Measurements from ENCODE around the gene GFY.

DNA sequence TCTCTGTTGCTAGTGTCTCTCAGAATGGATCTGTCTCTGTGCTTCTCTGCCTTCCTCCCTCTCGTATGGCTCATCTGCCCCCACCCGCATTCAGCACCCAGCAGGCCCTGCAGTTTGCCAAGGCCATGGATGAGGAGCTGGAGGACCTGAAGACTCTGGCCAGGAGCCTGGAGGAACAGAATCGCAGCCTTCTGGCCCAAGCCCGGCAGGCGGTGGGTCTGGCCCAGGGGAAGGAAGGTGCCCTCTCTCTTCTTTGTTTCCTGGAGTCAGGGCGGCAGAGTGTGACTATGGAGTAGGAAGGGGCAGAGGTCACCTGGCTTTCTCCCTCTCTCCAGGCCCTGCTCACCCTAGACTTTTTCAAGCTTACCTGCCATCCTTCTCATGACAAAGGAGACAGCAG lies 26.3 kb upstream of the GFY start:
- TF ChIP-seq, protein P1, sequence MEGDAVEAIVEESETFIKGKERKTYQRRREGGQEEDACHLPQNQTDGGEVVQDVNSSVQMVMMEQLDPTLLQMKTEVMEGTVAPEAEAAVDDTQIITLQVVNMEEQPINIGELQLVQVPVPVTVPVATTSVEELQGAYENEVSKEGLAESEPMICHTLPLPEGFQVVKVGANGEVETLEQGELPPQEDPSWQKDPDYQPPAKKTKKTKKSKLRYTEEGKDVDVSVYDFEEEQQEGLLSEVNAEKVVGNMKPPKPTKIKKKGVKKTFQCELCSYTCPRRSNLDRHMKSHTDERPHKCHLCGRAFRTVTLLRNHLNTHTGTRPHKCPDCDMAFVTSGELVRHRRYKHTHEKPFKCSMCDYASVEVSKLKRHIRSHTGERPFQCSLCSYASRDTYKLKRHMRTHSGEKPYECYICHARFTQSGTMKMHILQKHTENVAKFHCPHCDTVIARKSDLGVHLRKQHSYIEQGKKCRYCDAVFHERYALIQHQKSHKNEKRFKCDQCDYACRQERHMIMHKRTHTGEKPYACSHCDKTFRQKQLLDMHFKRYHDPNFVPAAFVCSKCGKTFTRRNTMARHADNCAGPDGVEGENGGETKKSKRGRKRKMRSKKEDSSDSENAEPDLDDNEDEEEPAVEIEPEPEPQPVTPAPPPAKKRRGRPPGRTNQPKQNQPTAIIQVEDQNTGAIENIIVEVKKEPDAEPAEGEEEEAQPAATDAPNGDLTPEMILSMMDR (IDR thresholded peaks at IDR 0.05 in 8 of 11, conservative IDR thresholded peaks at IDR 0.05 in 3 of 11): no peak
- TF ChIP-seq POLR2A (IDR thresholded peaks at IDR 0.05): no peak
